ENCODE data around the gene KLHL3. TPM values are rescaled to one million over a fixed set of nuclear protein-coding genes. Genes with fewer than 3 reads are reported as not detected.

Gene KLHL3
- total and polyA plus RNA-seq, 10 donors = 1.3 to 17.9 (median 9.5) TPM

DNA sequence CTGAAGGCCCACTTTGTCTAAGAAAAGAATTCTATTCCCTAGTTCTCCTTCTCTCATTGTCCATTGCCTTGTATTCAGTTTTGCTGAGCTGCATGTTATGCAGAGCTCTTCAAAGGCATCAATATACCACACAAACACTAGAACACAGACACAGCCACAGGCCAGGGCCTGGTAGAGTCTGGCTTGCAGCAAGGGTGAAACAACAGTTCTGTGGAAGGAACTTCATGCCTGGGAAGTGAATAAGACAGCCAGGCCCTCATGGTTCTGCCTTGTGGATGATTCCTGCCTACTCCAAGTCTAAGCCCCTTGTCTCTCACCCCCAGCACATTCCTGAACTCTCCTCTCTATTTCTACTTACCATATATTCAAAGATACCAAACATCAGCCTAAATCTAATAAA, 30.8 kb downstream of the KLHL3 start:
- H3K4me3 ChIP-seq = no peak overlapping the region
- TF ChIP-seq, protein P1, sequence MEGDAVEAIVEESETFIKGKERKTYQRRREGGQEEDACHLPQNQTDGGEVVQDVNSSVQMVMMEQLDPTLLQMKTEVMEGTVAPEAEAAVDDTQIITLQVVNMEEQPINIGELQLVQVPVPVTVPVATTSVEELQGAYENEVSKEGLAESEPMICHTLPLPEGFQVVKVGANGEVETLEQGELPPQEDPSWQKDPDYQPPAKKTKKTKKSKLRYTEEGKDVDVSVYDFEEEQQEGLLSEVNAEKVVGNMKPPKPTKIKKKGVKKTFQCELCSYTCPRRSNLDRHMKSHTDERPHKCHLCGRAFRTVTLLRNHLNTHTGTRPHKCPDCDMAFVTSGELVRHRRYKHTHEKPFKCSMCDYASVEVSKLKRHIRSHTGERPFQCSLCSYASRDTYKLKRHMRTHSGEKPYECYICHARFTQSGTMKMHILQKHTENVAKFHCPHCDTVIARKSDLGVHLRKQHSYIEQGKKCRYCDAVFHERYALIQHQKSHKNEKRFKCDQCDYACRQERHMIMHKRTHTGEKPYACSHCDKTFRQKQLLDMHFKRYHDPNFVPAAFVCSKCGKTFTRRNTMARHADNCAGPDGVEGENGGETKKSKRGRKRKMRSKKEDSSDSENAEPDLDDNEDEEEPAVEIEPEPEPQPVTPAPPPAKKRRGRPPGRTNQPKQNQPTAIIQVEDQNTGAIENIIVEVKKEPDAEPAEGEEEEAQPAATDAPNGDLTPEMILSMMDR (IDR thresholded peaks at IDR 0.05 in 8 of 11, conservative IDR thresholded peaks at IDR 0.05 in 3 of 11) = no peak
- no peak for TF ChIP-seq POLR2AphosphoS5 (IDR thresholded peaks at IDR 0.05)
- TF ChIP-seq POLR2A (IDR thresholded peaks at IDR 0.05) = no peak
- no peak overlapping the region for H3K27ac ChIP-seq
- H3K4me1 ChIP-seq = no peaks in the 10 kb centered on the region
- no peaks in the 10 kb centered on the region for H3K9me3 ChIP-seq
- peaks cover 0 to 15% (median 0%) of the 10 kb centered on the region in 6 donors for H3K36me3 ChIP-seq
- intact Hi-C loops (cut with DNase I; ENCODE audit: low total_unique reads) = no loop called here
- no peak for DNase-seq
- no peaks in the 10 kb centered on the region for H3K27me3 ChIP-seq (replicated peaks in 1 of 7)

DNA sequence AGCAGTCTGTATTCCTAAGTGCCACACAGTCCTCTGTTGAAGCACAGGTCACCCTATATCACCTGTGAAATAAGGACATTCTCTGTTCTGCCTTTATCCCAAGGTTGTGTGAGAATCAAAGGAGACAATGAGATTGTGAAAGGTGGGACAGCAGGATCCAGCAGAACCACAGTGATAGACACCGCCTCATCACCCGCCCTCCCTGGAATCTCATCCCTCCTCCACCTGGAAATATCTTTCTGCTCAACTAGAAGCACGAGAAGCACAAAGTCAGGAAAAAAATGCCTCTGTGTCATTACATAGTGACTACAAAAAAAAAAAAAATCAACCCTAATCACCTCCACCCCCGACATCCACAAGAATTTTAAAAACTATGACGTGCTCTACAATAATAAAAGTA, 32.3 kb downstream of the KLHL3 start:
- DNase-seq = no peak
- Histone ChIP-seq H3K36me3 (peaks cover 0 to 4% (median 0%) of the 10 kb centered on the region in 6 donors), H3K27ac (no peak overlapping the region), H3K9me3 (no peaks in the 10 kb centered on the region), H3K27me3 (replicated peaks in 1 of 7) (no peaks in the 10 kb centered on the region), H3K4me3 (no peak overlapping the region), H3K4me1 (no peaks in the 10 kb centered on the region)
- intact Hi-C loops (cut with DNase I; ENCODE audit: low total_unique reads) = no loop called here
- TF ChIP-seq, protein P1 (IDR thresholded peaks at IDR 0.05 in 8 of 11, conservative IDR thresholded peaks at IDR 0.05 in 3 of 11) = no peak
- 92 to 97% (median 95%) methylated on average over 5 of the region's 5 CpGs for WGBS, 5 donors

DNA sequence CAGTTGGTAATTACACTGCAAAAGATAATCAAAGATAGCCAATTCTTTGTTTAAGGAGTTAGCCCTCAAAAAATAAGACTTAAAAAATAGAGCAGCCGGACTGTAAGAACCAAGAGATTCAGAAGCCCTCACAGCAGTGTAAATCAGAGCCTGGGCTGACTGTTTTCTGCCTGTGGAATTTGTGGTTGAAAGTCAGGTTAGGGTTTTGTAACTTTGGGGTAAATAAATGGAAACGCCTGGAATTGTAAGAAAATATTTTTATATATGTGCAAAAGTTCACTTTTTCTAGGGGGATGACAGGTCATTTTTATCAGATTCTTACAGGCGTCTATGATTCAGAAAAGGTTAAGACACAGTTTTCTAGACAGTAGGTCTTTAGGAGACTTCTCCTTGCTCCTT, 35.6 kb downstream of the KLHL3 start:
- peaks cover 0 to 8% (median 0%) of the 10 kb centered on the region in 6 donors for H3K36me3 ChIP-seq
- intact Hi-C loops (cut with DNase I; ENCODE audit: low total_unique reads) = no loop called here
- H3K27ac ChIP-seq = no peak overlapping the region
- no peak for DNase-seq
- H3K4me3 ChIP-seq = no peak overlapping the region
- no peaks in the 10 kb centered on the region for H3K27me3 ChIP-seq (replicated peaks in 1 of 7)
- H3K9me3 ChIP-seq = no peaks in the 10 kb centered on the region
- peaks cover 0 to 18% (median 8%) of the 10 kb centered on the region in 6 donors for H3K4me1 ChIP-seq
- TF ChIP-seq POLR2AphosphoS5 (IDR thresholded peaks at IDR 0.05) = no peak
- TF ChIP-seq, protein P1 (IDR thresholded peaks at IDR 0.05 in 8 of 11, conservative IDR thresholded peaks at IDR 0.05 in 3 of 11) = no peak
- TF ChIP-seq POLR2A (IDR thresholded peaks at IDR 0.05) = no peak
- 68 to 82% (median 72%) methylated on average over 3 of the region's 3 CpGs for WGBS, 5 donors

DNA sequence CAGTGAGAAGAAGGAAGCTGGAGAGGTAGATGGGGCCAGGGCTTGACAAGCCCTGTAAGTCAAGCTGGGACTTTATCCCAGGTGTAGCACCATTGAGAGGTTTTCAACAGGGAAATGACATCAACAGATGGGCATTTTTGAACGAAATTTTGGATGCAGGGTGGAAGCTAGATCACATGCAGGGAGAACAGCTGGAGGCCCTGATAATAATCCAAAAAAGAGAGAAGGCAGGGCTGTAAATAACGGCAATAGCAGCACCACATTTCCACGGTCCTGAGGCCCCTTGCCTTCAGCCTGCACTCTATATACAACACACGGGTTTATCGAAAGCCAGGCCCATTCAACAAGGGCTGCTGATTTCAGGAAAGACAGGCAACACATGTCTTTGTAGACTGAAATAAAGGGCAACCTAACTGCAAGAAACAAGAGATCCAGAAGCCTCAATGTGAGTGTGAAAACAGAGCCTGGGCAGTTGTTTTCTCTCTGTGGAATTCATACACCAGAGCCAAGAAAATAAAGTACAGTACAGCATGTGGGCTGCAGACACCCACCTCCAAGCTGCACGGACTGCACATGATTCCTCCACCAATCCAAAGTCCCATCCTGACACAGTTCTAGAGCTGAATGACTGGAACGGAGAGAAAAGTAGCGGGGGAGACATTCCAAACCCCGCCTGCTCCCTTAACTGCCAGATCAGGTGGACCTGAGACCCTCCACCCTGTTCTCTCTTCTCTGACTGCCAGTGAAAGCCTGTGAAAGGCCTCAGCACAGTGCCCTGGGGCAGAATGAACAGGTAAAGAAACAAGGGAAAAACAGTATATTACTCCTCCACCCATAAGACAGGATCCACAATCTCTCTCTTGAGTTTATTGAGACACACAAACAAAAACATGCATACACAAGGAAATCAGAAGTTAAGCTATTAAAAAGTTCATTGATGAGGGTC, 36.3 kb downstream of the KLHL3 start:
- TF ChIP-seq POLR2A (IDR thresholded peaks at IDR 0.05) (no peak), POLR2AphosphoS5 (IDR thresholded peaks at IDR 0.05) (no peak)
- TF ChIP-seq, protein P1 (IDR thresholded peaks at IDR 0.05 in 8 of 11, conservative IDR thresholded peaks at IDR 0.05 in 3 of 11) = no peak
- H3K4me1 ChIP-seq = peaks cover 0 to 20% (median 10%) of the 10 kb centered on the region in 6 donors
- 62 to 80% (median 71%) methylated on average over 9 of the region's 9 CpGs for WGBS, 5 donors
- H3K4me3 ChIP-seq = no peak overlapping the region
- peaks cover 0 to 8% (median 0%) of the 10 kb centered on the region in 6 donors for H3K36me3 ChIP-seq
- no peak for DNase-seq
- H3K27me3 ChIP-seq (replicated peaks in 1 of 7) = no peaks in the 10 kb centered on the region
- H3K27ac ChIP-seq = no peak overlapping the region
- H3K9me3 ChIP-seq = no peaks in the 10 kb centered on the region
- intact Hi-C loops (cut with DNase I; ENCODE audit: low total_unique reads) = no loop called here
